GM12878 (cell line): Measurements from ENCODE around the gene PPIF. TPM values are rescaled to one million over a fixed set of nuclear protein-coding genes. Genes with fewer than 3 reads are reported as not detected.

ENCODE experiments used
- ATAC-seq: fragments of 200-7000 bp; cut with Tn5 transposase; 3 replicates; pipeline ENCODE4 v1.9.1; 2020; ENCODE audit warnings: mild to moderate bottlenecking, moderate library complexity
- BruUV-seq: library from RNA; stranded (reverse); fragments of 400-500 nt; replicated peaks from 2 replicates; lab custom pipeline; 2021; lab: Mats Ljungman, UMichigan
- CTCF ChIA-PET: fragments of 300-600 bp; sonication (Branson Sonifier 250); formaldehyde crosslinking; extraction: SDS; loops from one replicate; lab custom pipeline; 2021; ENCODE audit warnings: inconsistent platforms; lab: Yijun Ruan, JAX
- POLR2A ChIA-PET: fragments of 350-600 bp; formaldehyde crosslinking; extraction: SDS; loops from one replicate; lab custom pipeline; 2021; ENCODE audit warnings: inconsistent platforms; lab: Charles Lee
- RAD21 ChIA-PET: fragments of 300-600 bp; sonication (Branson Sonifier 250); formaldehyde crosslinking; loops from one replicate; lab custom pipeline; 2023; ENCODE audit warnings: antibody characterized with exemption; ENCODE audit not compliant: unreplicated experiment; lab: Charles Lee
- SMC1A ChIA-PET: fragments of 300-600 bp; sonication (Branson Sonifier 250); formaldehyde crosslinking; loops from one replicate; lab custom pipeline; 2023; ENCODE audit not compliant: unreplicated experiment, uncharacterized antibody; lab: Charles Lee
- DNase-seq: peaks from one replicate; pipeline ENCODE4 v3.0.0-alpha.2; 2011; ENCODE audit warnings: low read depth, low spot score
- FAIRE-seq: peaks from 3 replicates; lab custom pipeline; 2011; peaks lifted over from hg19 to GRCh38; lab: Jason Lieb, UNC
- H2AFZ ChIP-seq: 2 replicates; pipeline ENCODE4 v1.6.0; 2011; ENCODE audit warnings: low read depth, low read length, control low read depth; ENCODE audit not compliant: control insufficient read depth
- H3K27ac ChIP-seq: 2 replicates; pipeline ENCODE4 v1.5.1; 2011; ENCODE audit warnings: control low read depth; ENCODE audit not compliant: control insufficient read depth, insufficient read depth
- H3K27me3 ChIP-seq, 2 experiments: replicated peaks in 1 of 2; 2 replicates each; pipeline versions ENCODE4 v1.6.0 to v1.6.1; 2011; ENCODE audit warnings: low read length in 1 of 2; ENCODE audit not compliant: control insufficient read depth in 2 of 2, insufficient read depth in 2 of 2
- H3K36me3 ChIP-seq, 2 experiments: 2 replicates each; pipeline ENCODE4 v1.5.1; 2011; ENCODE audit warnings: low read length in 1 of 2; ENCODE audit not compliant: control insufficient read depth in 2 of 2, insufficient read depth in 2 of 2
- H3K4me1 ChIP-seq: 2 replicates; pipeline ENCODE4 v1.6.1; 2011; ENCODE audit warnings: mild to moderate bottlenecking, low read length, moderate library complexity, mixed read lengths; ENCODE audit not compliant: control insufficient read depth, insufficient read depth
- H3K4me2 ChIP-seq: 2 replicates; pipeline ENCODE4 v1.6.0; 2011; ENCODE audit warnings: control low read depth; ENCODE audit not compliant: control insufficient read depth, insufficient read depth
- H3K4me3 ChIP-seq: fragments of 200-600 bp; sonication (generic); 2 replicates; pipeline ENCODE4 v1.5.1; 2016
- H3K79me2 ChIP-seq: 2 replicates; pipeline ENCODE4 v1.6.0; 2011; ENCODE audit warnings: low read length; ENCODE audit not compliant: control insufficient read depth, insufficient read depth
- H3K9ac ChIP-seq: 2 replicates; pipeline ENCODE4 v1.8.0; 2011; ENCODE audit warnings: low read length, control low read depth, mixed read lengths; ENCODE audit not compliant: control insufficient read depth, insufficient read depth
- H3K9me3 ChIP-seq: replicated peaks from 3 replicates; pipeline ENCODE4 v1.5.1; 2011; ENCODE audit warnings: mild to moderate bottlenecking, low read length; ENCODE audit not compliant: control insufficient read depth, insufficient read depth
- H4K20me1 ChIP-seq: 2 replicates; pipeline ENCODE4 v1.6.0; 2011; ENCODE audit not compliant: control insufficient read depth, insufficient read depth
- DPF2 ChIP-seq: fragments of 450-650 bp; IDR thresholded peaks from 2 replicates; pipeline ENCODE4 v1.6.1; 2017; ENCODE audit warnings: mild to moderate bottlenecking
- NR2F1 ChIP-seq: fragments of 450-650 bp; conservative IDR thresholded peaks from 2 replicates; pipeline ENCODE4 v1.6.1; 2017; ENCODE audit warnings: mild to moderate bottlenecking
- NRF1 ChIP-seq: conservative IDR thresholded peaks from 2 replicates; pipeline ENCODE4 v1.6.1; 2011; ENCODE audit warnings: mild to moderate bottlenecking, low read depth, low read length, improper control_type of control experiment
- RFX5 ChIP-seq: IDR thresholded peaks from 2 replicates; pipeline ENCODE4 v1.6.1; 2011; ENCODE audit warnings: low read depth, low read length, improper control_type of control experiment
- SIX5 ChIP-seq: IDR thresholded peaks from 2 replicates; pipeline ENCODE4 v1.6.1; 2011; ENCODE audit warnings: mild to moderate bottlenecking, low read depth, low read length, moderate library complexity; ENCODE audit not compliant: severe bottlenecking
- TBL1XR1 ChIP-seq: IDR thresholded peaks from 2 replicates; pipeline ENCODE4 v1.6.1; 2012; ENCODE audit warnings: low read depth, low read length, improper control_type of control experiment
- ZNF274 ChIP-seq: IDR thresholded peaks from one replicate; pipeline ENCODE4 v1.8.0; 2011; ENCODE audit not compliant: insufficient read length, insufficient read depth
- ZSCAN29 ChIP-seq: fragments of 450-650 bp; IDR thresholded peaks from 2 replicates; pipeline ENCODE4 v1.6.1; 2017; ENCODE audit warnings: mild to moderate bottlenecking, moderate library complexity
- WGBS: methylation state at CpG from one replicate; pipeline ENCODE4 v1.1.6; 2016; ENCODE audit warnings: low lambda C conversion rate; ENCODE audit not compliant: insufficient replicate concordance, insufficient coverage; ENCODE audit errors: missing lambda C conversion rate; 5-methylcytosine and 5-hydroxymethylcytosine counted together
- in situ Hi-C: fragments of 300-500 bp; cut with MboI; formaldehyde crosslinking; loops from 9 replicates; pipeline ENCODE4 v1.14.3; 2018; ENCODE audit warnings: mixed read lengths
- intact Hi-C: fragments of 100-400 bp; cut with micrococcal nuclease; formaldehyde crosslinking; loops from one replicate; pipeline ENCODE4 v1.14.2; 2022; ENCODE audit not compliant: unreplicated experiment
- polyA plus RNA-seq, 11 experiments: library from polyadenylated mRNA; depleted of rRNA in 4 of 11; unstranded in 6 of 11; stranded (reverse) in 5 of 11; fragments of >200 nt; fragmentation: Nextera tagmentation in 4 of 11; fragmentation: Illumina TruSeq in 1 of 11; extraction: Ambion mirVana in 4 of 11; extraction: Trizol in 1 of 11; gene quantifications; 1 replicate in 1 of 11; 2 replicates in 10 of 11; pipeline versions ENCODE4 v1.2.1 to v1.2.3, GENCODE V29; 2011 to 2016; ENCODE audit warnings: inconsistent platforms in 2 of 11, missing spikeins in 2 of 11, low read depth in 1 of 11
- total RNA-seq, 4 experiments: library from RNA; depleted of rRNA in 3 of 4; stranded (reverse); fragments of >200 nt in 3 of 4; fragmentation: Illumina TruSeq in 1 of 4; extraction: Trizol in 1 of 4; gene quantifications; 2 replicates each; pipeline versions ENCODE4 v1.2.1 to v1.2.3, GENCODE V29; 2013 to 2021
- TF ChIP-seq, protein P1 (sequence below): IDR thresholded peaks from 2 replicates; pipeline ENCODE4 v1.6.1; 2011; ENCODE audit warnings: low read depth, low read length, improper control_type of control experiment, borderline replicate concordance
- TF ChIP-seq, protein P2 (sequence below): IDR thresholded peaks from 2 replicates; pipeline ENCODE4 v1.6.1; 2012; ENCODE audit warnings: low read length, inconsistent platforms
- TF ChIP-seq, protein P3 (sequence below): IDR thresholded peaks from 2 replicates; pipeline ENCODE4 v1.6.1; 2012; ENCODE audit warnings: low read depth, low read length, improper control_type of control experiment
- TF ChIP-seq, protein P4 (sequence below): fragments of 450-650 bp; IDR thresholded peaks from 2 replicates; pipeline ENCODE4 v1.6.1; 2017; ENCODE audit warnings: mild to moderate bottlenecking
- TF ChIP-seq, protein P5 (sequence below): fragments of 450-650 bp; conservative IDR thresholded peaks from 2 replicates; pipeline ENCODE4 v1.6.1; 2017; ENCODE audit warnings: mild to moderate bottlenecking, moderate library complexity

The PPIF gene
- total and polyA plus RNA-seq, 10 of the 15 experiments (the other 5 are each of a cell fraction or from before 2014, with no cell fraction given), result 28.8 to 180 (median 128) TPM

DNA sequence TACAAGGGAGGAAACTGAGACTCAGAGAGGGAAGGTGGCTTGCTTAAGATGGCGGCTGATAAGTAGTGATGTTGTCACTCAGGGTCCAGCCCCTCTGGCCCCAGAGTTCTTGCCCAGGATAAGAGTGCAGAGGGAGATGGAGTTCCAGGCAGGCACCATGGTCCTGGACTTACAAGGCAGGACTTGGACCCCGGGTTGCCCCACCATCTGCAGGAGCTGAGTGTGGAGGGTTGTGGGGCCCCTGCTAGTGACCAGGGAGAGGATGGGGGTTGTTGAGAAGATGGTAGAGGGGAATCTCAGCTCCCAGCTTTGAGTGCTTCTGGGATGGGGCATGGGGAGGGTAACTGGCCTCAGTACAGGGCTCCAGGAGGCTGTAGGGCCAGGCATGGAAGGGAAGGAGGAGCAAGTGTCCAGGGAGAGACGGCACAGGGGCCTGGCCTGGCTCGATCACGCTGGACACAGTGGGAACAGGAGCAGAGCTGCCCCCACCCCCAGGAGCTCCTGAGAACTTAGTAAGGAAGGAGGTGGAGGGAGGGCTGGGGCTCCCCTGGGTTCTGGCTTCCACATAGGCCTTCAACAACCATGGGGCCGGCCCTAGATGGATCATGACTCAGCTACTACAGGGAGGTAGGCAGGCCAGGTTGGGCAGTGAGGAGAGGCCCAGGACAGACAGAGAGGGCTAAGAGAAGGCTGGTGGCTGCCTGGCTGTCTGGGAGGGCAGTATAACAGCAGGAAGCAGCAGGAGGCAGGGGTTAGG is 28.2 kb downstream of the PPIF start:
- ChIA-PET CTCF (interaction anchor here (0.9 to 5.1 kb wide), 7 partner anchors 9 to 115 kb away, joined by 3 to 100 read pairs (median 6); no protein-coding TSS in a partner anchor), SMC1A (interaction anchor here (0.9 to 1.0 kb wide), 2 partner anchors 10 to 112 kb away, joined by 3 to 6 read pairs; no protein-coding TSS in a partner anchor), RAD21 (interaction anchor here (0.6 kb wide), 1 partner anchor 82 kb away, joined by 3 read pairs; no protein-coding TSS in a partner anchor), POLR2A (interaction anchor here (0.5 kb wide), 1 partner anchor 73 kb away, joined by 3 read pairs; no protein-coding TSS in a partner anchor)
- FAIRE-seq (no peak), ATAC-seq (no peak), DNase-seq (no peak)
- Histone ChIP-seq H3K9me3 (no peaks in the 10 kb centered on the region; the same call in 1 of the 3 replicates), H4K20me1 (no peaks in the 10 kb centered on the region), H3K4me1 (no peaks in the 10 kb centered on the region), H3K36me3 (no peaks in the 10 kb centered on the region), H3K4me3 (no peak overlapping the region), H3K27ac (no peak overlapping the region), H2AFZ (no peak overlapping the region), H3K27me3 (no peaks in the 10 kb centered on the region; a peak in 1 of 4 replicates), H3K4me2 (no peak overlapping the region), H3K9ac (no peak overlapping the region), H3K79me2 (no peaks in the 10 kb centered on the region)
- 23% methylated on average over 6 of the region's 6 CpGs for WGBS
- no TSS peak for BruUV-seq
- TF ChIP-seq NRF1 (no peak), SIX5 (no peak), ZSCAN29 (no peak), ZNF274 (no peak), RFX5 (no peak), DPF2 (no peak), TBL1XR1 (no peak), NR2F1 (no peak)
- TF ChIP-seq, protein P1, sequence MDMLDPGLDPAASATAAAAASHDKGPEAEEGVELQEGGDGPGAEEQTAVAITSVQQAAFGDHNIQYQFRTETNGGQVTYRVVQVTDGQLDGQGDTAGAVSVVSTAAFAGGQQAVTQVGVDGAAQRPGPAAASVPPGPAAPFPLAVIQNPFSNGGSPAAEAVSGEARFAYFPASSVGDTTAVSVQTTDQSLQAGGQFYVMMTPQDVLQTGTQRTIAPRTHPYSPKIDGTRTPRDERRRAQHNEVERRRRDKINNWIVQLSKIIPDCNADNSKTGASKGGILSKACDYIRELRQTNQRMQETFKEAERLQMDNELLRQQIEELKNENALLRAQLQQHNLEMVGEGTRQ, result no peak
- TF ChIP-seq, protein P2, sequence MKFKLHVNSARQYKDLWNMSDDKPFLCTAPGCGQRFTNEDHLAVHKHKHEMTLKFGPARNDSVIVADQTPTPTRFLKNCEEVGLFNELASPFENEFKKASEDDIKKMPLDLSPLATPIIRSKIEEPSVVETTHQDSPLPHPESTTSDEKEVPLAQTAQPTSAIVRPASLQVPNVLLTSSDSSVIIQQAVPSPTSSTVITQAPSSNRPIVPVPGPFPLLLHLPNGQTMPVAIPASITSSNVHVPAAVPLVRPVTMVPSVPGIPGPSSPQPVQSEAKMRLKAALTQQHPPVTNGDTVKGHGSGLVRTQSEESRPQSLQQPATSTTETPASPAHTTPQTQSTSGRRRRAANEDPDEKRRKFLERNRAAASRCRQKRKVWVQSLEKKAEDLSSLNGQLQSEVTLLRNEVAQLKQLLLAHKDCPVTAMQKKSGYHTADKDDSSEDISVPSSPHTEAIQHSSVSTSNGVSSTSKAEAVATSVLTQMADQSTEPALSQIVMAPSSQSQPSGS, result no peak
- TF ChIP-seq, protein P3, sequence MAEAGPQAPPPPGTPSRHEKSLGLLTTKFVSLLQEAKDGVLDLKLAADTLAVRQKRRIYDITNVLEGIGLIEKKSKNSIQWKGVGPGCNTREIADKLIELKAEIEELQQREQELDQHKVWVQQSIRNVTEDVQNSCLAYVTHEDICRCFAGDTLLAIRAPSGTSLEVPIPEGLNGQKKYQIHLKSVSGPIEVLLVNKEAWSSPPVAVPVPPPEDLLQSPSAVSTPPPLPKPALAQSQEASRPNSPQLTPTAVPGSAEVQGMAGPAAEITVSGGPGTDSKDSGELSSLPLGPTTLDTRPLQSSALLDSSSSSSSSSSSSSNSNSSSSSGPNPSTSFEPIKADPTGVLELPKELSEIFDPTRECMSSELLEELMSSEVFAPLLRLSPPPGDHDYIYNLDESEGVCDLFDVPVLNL, result no peak
- TF ChIP-seq, protein P4, sequence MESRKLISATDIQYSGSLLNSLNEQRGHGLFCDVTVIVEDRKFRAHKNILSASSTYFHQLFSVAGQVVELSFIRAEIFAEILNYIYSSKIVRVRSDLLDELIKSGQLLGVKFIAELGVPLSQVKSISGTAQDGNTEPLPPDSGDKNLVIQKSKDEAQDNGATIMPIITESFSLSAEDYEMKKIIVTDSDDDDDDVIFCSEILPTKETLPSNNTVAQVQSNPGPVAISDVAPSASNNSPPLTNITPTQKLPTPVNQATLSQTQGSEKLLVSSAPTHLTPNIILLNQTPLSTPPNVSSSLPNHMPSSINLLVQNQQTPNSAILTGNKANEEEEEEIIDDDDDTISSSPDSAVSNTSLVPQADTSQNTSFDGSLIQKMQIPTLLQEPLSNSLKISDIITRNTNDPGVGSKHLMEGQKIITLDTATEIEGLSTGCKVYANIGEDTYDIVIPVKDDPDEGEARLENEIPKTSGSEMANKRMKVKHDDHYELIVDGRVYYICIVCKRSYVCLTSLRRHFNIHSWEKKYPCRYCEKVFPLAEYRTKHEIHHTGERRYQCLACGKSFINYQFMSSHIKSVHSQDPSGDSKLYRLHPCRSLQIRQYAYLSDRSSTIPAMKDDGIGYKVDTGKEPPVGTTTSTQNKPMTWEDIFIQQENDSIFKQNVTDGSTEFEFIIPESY, result no peak
- TF ChIP-seq, protein P5, sequence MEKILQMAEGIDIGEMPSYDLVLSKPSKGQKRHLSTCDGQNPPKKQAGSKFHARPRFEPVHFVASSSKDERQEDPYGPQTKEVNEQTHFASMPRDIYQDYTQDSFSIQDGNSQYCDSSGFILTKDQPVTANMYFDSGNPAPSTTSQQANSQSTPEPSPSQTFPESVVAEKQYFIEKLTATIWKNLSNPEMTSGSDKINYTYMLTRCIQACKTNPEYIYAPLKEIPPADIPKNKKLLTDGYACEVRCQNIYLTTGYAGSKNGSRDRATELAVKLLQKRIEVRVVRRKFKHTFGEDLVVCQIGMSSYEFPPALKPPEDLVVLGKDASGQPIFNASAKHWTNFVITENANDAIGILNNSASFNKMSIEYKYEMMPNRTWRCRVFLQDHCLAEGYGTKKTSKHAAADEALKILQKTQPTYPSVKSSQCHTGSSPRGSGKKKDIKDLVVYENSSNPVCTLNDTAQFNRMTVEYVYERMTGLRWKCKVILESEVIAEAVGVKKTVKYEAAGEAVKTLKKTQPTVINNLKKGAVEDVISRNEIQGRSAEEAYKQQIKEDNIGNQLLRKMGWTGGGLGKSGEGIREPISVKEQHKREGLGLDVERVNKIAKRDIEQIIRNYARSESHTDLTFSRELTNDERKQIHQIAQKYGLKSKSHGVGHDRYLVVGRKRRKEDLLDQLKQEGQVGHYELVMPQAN, result no peak
- in situ Hi-C loops (loop anchor here (5.0 kb wide), 1 partner anchor 92 kb away; no protein-coding TSS in a partner anchor), intact Hi-C loops (no loop called here)
